GM10266 (cell line): Measurements from ENCODE around the gene PDE7B.

ENCODE experiments used
- DNase-seq: peaks from one replicate; pipeline ENCODE4 v3.0.0; 2012; ENCODE audit errors: extremely low spot score
- TF ChIP-seq, protein P1 (sequence below): IDR thresholded peaks from 2 replicates; pipeline ENCODE4 v1.5.1; 2012; ENCODE audit warnings: mild to moderate bottlenecking, low read depth; ENCODE audit not compliant: control insufficient read depth, insufficient read depth; ENCODE audit errors: missing control alignments

Gene PDE7B

GRCh38 chr6:136038531-136038930 lies 187.0 kb downstream of the PDE7B start:
- TF ChIP-seq, protein P1, sequence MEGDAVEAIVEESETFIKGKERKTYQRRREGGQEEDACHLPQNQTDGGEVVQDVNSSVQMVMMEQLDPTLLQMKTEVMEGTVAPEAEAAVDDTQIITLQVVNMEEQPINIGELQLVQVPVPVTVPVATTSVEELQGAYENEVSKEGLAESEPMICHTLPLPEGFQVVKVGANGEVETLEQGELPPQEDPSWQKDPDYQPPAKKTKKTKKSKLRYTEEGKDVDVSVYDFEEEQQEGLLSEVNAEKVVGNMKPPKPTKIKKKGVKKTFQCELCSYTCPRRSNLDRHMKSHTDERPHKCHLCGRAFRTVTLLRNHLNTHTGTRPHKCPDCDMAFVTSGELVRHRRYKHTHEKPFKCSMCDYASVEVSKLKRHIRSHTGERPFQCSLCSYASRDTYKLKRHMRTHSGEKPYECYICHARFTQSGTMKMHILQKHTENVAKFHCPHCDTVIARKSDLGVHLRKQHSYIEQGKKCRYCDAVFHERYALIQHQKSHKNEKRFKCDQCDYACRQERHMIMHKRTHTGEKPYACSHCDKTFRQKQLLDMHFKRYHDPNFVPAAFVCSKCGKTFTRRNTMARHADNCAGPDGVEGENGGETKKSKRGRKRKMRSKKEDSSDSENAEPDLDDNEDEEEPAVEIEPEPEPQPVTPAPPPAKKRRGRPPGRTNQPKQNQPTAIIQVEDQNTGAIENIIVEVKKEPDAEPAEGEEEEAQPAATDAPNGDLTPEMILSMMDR = no peak
- DNase-seq = no peak

GRCh38 chr6:136039185-136039584 lies 187.7 kb downstream of the PDE7B start:
- TF ChIP-seq, protein P1 = no peak
- no peak for DNase-seq

- TF ChIP-seq, protein P1 = no peak
- no peak for DNase-seq
These were observed 199.0 kb downstream of the PDE7B start for GRCh38 chr6:136050475-136050874.

- DNase-seq = no peak
- TF ChIP-seq, protein P1 = no peak
These were observed 199.8 kb downstream of the PDE7B start for GRCh38 chr6:136051140-136051775.

GRCh38 chr6:136052031-136052430 lies 200.5 kb downstream of the PDE7B start:
- TF ChIP-seq, protein P1 = no peak
- no peak for DNase-seq

- DNase-seq = no peak
- TF ChIP-seq, protein P1 = no peak
These were observed 207.4 kb downstream of the PDE7B start for GRCh38 chr6:136058852-136059251.

DNA sequence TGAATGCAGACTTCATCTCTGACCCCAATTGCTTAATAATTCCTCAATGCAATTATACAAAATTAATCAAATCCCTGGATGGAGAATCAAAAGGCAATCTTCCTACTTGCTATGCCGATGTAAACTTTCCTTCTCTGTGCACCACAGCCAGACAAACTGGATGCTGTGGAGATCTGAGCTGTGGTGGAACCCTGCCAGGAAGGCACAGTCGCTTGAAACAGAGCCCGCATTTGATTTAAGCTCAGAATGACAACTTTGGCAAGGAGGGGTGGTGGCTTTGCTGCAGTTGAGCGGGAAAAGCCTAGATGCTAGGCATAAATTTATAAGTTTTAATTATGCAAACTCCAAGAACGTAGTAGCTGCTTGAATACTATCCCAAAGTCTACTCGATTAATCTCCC lies 207.8 kb downstream of the PDE7B start:
- DNase-seq = no peak
- TF ChIP-seq, protein P1 = no peak
